Gastroesophageal sphincter (tissue), 3 donors: ENCODE results near the gene RPRML.

Experiments used
- POLR2A ChIP-seq, 2 donors: fragments of 450-650 bp; IDR thresholded peaks; one replicate each; pipeline ENCODE4 v1.6.1; 2017; ENCODE audit warnings: antibody characterized with exemption in 2 of 2, mild to moderate bottlenecking in 2 of 2, moderate library complexity in 1 of 2
- POLR2AphosphoS5 ChIP-seq: sonication (generic); formaldehyde crosslinking; IDR thresholded peaks from one replicate; pipeline ENCODE4 v1.6.1; 2017; ENCODE audit warnings: antibody characterized with exemption
- TF ChIP-seq, protein P1 (sequence below), 4 experiments: fragments of 200-600 bp in 2 of 4; fragments of 450-650 bp in 2 of 4; sonication (generic) in 1 of 4; IDR thresholded peaks; one replicate each; pipeline ENCODE4 v1.5.1; 2017 to 2019; ENCODE audit warnings: antibody characterized with exemption in 4 of 4, mild to moderate bottlenecking in 2 of 4, moderate library complexity in 2 of 4

DNA sequence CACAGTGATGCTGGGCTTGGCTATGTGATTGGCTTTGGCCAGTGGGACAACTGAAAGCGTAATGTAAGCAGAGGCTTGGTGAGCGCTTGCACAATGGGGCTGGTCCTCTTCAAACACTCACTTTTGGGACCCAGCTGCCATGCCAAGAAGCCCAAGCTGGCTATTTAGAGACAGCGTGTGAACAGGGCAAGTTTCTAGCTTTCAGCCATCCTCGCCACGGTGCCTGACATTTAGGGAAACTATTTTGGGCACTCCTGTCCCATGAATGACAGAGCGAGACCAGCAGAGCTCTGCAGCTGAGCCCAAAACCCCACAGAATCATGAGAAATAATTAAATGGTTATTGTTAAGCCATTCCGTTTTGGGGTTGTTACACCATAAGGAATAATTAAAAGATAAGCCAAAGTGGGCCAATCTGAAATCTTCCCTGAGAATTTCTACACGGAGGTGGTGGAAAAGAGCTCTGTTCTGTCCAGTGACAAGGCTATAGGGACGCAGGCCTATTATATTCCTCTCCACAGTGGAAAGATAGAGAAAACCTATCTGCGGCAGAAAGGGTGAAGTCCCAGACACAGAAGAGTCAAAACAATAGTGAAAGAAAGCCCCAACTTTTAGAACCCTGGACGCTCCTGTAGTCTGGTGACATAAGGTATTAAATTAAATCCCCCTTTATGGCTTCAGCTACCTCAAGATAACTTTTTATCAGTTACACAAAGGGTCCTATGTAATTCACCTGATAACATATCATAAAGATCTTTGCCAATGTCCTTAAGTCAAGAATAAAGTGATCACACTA is 10.8 kb upstream of the RPRML start:
- TF ChIP-seq, protein P1, sequence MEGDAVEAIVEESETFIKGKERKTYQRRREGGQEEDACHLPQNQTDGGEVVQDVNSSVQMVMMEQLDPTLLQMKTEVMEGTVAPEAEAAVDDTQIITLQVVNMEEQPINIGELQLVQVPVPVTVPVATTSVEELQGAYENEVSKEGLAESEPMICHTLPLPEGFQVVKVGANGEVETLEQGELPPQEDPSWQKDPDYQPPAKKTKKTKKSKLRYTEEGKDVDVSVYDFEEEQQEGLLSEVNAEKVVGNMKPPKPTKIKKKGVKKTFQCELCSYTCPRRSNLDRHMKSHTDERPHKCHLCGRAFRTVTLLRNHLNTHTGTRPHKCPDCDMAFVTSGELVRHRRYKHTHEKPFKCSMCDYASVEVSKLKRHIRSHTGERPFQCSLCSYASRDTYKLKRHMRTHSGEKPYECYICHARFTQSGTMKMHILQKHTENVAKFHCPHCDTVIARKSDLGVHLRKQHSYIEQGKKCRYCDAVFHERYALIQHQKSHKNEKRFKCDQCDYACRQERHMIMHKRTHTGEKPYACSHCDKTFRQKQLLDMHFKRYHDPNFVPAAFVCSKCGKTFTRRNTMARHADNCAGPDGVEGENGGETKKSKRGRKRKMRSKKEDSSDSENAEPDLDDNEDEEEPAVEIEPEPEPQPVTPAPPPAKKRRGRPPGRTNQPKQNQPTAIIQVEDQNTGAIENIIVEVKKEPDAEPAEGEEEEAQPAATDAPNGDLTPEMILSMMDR (IDR thresholded peaks at IDR 0.05): no peak
- TF ChIP-seq POLR2A (IDR thresholded peaks at IDR 0.05): no peak
- no peak for TF ChIP-seq POLR2AphosphoS5
